WTC11 (cell line): ENCODE data around the gene STX4.

ENCODE experiments used
- CBFB ChIP-seq: sonication (generic); formaldehyde crosslinking; IDR thresholded peaks from 2 replicates; pipeline ENCODE4 v1.8.1; 2022; ENCODE audit warnings: mild to moderate bottlenecking, low read depth, missing genetic modification reagents
- CTCF ChIP-seq: fragments of 200-600 bp; IDR thresholded peaks from 2 replicates; pipeline ENCODE4 v1.8.0; 2022; ENCODE audit warnings: antibody characterized with exemption
- FOXK1 ChIP-seq: sonication (generic); formaldehyde crosslinking; IDR thresholded peaks from 2 replicates; pipeline ENCODE4 v1.8.0; 2022; ENCODE audit warnings: mild to moderate bottlenecking, moderate library complexity, missing genetic modification reagents
- KAT7 ChIP-seq: sonication (generic); formaldehyde crosslinking; IDR thresholded peaks from 2 replicates; pipeline ENCODE4 v1.8.1; 2023; ENCODE audit warnings: missing genetic modification reagents, mild to moderate bottlenecking, borderline replicate concordance
- MAX ChIP-seq: sonication (generic); formaldehyde crosslinking; IDR thresholded peaks from 2 replicates; pipeline ENCODE4 v1.8.0; 2022; ENCODE audit warnings: mild to moderate bottlenecking, missing genetic modification reagents
- RELA ChIP-seq: sonication (generic); formaldehyde crosslinking; IDR thresholded peaks from 2 replicates; pipeline ENCODE4 v1.8.1; 2022; ENCODE audit warnings: missing genetic modification reagents, mild to moderate bottlenecking, borderline replicate concordance
- SMAD3 ChIP-seq: sonication (generic); formaldehyde crosslinking; IDR thresholded peaks from 2 replicates; pipeline ENCODE4 v1.8.0; 2022; ENCODE audit warnings: missing genetic modification reagents, mild to moderate bottlenecking, borderline replicate concordance
- ZNF423 ChIP-seq: fragments of 250-450 bp; sonication (Bioruptor Pico); IDR thresholded peaks from 2 replicates; pipeline ENCODE4 v2.1.2; 2022; ENCODE audit warnings: mild to moderate bottlenecking, moderate library complexity
- ZNF425 ChIP-seq: fragments of 250-450 bp; sonication (Bioruptor Pico); conservative IDR thresholded peaks from 2 replicates; pipeline ENCODE4 v1.9.0; 2021; ENCODE audit warnings: mild to moderate bottlenecking
- TF ChIP-seq, protein P1 (sequence below): sonication (generic); formaldehyde crosslinking; IDR thresholded peaks from 2 replicates; pipeline ENCODE4 v1.8.1; 2022; ENCODE audit warnings: missing genetic modification reagents, borderline replicate concordance

DNA sequence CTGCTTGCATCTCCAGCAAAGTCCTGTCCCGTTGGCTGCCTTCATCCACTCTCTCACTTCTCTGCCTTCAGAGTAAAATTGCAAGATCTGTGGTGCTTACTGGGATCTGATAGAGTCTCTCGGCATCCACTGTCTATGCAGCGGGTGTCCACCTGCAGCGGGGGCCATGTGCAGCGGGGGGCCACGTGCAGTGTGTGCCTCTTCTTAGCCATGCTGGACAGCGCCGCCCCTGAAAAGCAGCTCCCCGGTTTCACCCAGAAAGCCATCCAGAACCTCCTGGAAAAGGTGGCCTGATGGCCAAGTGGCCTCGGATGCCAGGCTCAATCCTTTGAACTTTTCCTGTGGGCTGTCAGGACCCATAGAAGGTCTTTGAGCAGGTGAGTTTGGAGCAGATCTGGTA is 9.5 kb downstream of the STX4 start:
- no peak for TF ChIP-seq SMAD3 (CRISPR knock-in tag)
- TF ChIP-seq MAX (CRISPR knock-in tag), result no peak
- TF ChIP-seq CTCF, result no peak
- TF ChIP-seq, protein P1, sequence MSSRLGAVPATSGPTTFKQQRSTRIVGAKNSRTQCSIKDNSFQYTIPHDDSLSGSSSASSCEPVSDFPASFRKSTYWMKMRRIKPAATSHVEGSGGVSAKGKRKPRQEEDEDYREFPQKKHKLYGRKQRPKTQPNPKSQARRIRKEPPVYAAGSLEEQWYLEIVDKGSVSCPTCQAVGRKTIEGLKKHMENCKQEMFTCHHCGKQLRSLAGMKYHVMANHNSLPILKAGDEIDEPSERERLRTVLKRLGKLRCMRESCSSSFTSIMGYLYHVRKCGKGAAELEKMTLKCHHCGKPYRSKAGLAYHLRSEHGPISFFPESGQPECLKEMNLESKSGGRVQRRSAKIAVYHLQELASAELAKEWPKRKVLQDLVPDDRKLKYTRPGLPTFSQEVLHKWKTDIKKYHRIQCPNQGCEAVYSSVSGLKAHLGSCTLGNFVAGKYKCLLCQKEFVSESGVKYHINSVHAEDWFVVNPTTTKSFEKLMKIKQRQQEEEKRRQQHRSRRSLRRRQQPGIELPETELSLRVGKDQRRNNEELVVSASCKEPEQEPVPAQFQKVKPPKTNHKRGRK (CRISPR knock-in tag), result no peak
- no peak for TF ChIP-seq CBFB
- TF ChIP-seq RELA (CRISPR knock-in tag), result no peak
- no peak for TF ChIP-seq KAT7 (CRISPR knock-in tag)
- no peak for TF ChIP-seq ZNF425 (CRISPR knock-in tag)
- TF ChIP-seq FOXK1 (CRISPR knock-in tag), result no peak
- no peak for TF ChIP-seq ZNF423 (CRISPR knock-in tag)
